ENCODE data around the gene TMEM205.

TMEM205 gene

DNA sequence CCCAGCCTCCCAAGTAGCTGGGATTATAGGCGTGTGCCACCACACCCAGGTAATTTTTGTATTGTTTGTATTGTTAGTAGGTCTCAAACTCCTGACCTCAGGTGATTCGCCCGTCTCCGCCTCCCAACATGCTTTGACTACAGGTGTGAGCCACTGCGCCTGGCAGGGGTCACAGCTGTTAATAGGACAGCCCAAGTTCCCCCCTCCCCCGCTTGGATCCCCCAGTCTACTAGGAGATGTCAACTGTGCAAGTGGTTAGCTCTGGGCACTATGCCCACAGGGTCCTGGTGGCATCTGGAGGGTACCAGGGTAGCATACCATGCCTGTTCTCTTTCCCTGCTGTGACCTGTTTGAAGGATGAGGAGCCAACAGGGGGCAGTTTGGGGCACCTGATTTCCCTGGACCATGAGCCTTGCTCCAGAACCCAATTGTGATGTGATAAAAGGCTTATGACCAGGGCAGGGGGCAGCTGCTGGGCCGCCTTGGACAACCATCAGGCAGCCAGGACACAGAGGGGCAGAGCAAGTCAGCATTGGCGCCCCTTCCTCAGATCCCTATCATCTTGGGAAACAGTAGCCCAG, 50.3 kb downstream of the TMEM205 start, which contains the start of gene TSPAN16:
Gene TSPAN16, plus strand, starts transcription at position 496 of the 581 bp plus-strand sequence. CDS start 138 bp downstream, outside the sequence.
- DNase-seq = no peak

DNA sequence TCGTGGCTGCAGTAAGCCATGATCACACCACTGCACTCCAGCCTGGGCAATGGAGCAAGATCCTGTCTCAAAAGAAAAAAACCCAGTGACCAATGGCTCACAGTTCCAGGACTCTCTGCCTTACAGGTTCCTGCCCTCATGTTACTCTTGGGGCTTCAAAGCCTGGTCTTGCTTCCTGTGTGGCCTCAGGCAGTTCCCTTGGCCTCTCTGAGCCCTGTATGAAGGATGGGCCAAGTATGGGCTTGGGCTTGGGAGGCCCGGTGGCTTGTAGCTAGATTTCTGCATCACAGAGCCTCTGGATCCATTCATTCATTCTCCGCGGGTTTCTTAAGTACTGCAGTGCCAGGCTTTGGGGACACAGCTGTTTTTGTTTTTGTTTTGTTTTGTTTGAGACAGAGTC, 50.9 kb downstream of the TMEM205 start:
- no peak for DNase-seq

DNA sequence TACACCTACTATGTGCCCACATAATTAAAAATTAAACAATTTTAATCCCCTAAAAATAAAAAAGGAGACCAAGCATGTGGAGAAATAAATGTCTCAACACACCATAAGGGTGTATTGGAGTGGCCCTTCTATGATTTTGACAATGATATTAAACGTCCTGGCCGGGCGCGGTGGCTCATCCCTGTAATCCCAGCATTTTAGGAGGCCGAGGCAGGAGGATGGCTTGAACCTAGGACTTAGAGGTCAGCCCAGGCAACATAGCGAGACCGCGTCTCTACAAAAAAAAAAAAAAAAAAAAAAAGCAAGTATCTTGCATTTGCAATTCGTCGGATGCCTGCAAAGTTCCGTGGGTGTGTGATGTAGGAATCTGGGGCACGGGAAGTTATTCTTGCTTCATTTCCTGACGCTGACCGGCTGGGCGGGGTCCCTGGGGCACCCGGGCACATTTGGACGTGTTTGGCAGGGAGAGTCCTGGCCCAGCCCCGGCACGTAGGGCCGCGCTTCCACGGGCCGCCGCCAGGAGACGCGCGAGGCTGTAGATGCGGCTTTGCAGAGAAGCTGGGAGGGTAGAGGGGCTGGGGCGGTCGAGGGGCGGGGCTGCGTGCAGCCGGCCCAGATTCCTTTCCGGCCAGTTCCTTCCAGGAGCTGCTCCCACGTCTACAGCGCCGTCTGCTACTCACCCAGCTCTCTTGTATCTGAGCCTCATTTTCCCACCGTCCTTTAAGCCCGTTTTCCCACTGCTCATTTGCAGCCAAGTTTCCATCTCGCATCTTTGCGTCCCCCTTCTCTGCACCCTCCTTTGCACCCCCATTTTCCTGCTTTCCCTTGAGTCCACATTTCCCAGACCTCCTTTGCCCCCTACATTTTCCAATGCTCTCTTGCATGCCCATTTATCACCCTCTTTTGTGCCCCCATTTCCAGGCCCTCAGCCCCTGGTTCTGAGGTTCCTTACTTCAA, 52.4 kb downstream of the TMEM205 start:
- peak; percentile 57 for DNase-seq
